IPS-20b (cell line): ENCODE results near the gene SDK1.

Experiments used
- H3K27ac ChIP-seq: one replicate; pipeline ENCODE4 v1.5.1; 2013; ENCODE audit warnings: low read length
- H3K27me3 ChIP-seq: 2 replicates; pipeline ENCODE4 v1.6.1; 2013; ENCODE audit warnings: mild to moderate bottlenecking, low read length, inconsistent platforms; ENCODE audit not compliant: insufficient read depth
- H3K36me3 ChIP-seq: 2 replicates; pipeline ENCODE4 v1.6.1; 2013; ENCODE audit warnings: low read depth, mild to moderate bottlenecking, inconsistent platforms, low read length, moderate library complexity; ENCODE audit not compliant: insufficient read depth
- H3K4me1 ChIP-seq: 2 replicates; pipeline ENCODE4 v1.6.1; 2013; ENCODE audit warnings: mild to moderate bottlenecking, control low read depth, inconsistent platforms, low read length, moderate library complexity; ENCODE audit not compliant: insufficient read depth
- H3K4me3 ChIP-seq: 2 replicates; pipeline ENCODE4 v1.5.1; 2013; ENCODE audit warnings: mild to moderate bottlenecking, low read length, inconsistent platforms
- H3K9ac ChIP-seq: 2 replicates; pipeline ENCODE4 v1.6.1; 2013; ENCODE audit warnings: low read depth, mild to moderate bottlenecking, inconsistent platforms, low read length, moderate library complexity
- H3K9me3 ChIP-seq: 2 replicates; pipeline ENCODE4 v1.6.1; 2013; ENCODE audit warnings: mild to moderate bottlenecking, low read depth, low read length, inconsistent platforms; ENCODE audit not compliant: insufficient read depth

SDK1 gene

GRCh38 chr7:3482147-3482921 is 181.3 kb downstream of the SDK1 start:
- Histone ChIP-seq H3K9me3 (no peaks in the 10 kb centered on the region), H3K9ac (no peak overlapping the region), H3K27me3 (no peaks in the 10 kb centered on the region), H3K4me3 (no peak overlapping the region), H3K4me1 (peaks cover 3% of the 10 kb centered on the region), H3K27ac (no peak overlapping the region), H3K36me3 (no peaks in the 10 kb centered on the region)

GRCh38 chr7:3486841-3487240 is 185.8 kb downstream of the SDK1 start:
- Histone ChIP-seq H3K27me3 (no peaks in the 10 kb centered on the region), H3K36me3 (no peaks in the 10 kb centered on the region), H3K4me3 (no peak overlapping the region), H3K9ac (no peak overlapping the region), H3K9me3 (no peaks in the 10 kb centered on the region), H3K27ac (no peak overlapping the region), H3K4me1 (peaks cover 3% of the 10 kb centered on the region; the same call in 1 of the 2 replicates)

- H3K27me3 ChIP-seq, result no peaks in the 10 kb centered on the region
- no peak overlapping the region for H3K27ac ChIP-seq
- no peak overlapping the region for H3K4me3 ChIP-seq
- H3K9me3 ChIP-seq, result no peaks in the 10 kb centered on the region
- H3K36me3 ChIP-seq, result no peaks in the 10 kb centered on the region
- peaks cover 5% of the 10 kb centered on the region; the same call in 1 of the 2 replicates for H3K4me1 ChIP-seq
- no peak overlapping the region for H3K9ac ChIP-seq
Measured at GRCh38 chr7:3488829-3489228, 187.8 kb downstream of the SDK1 start.

- no peak overlapping the region for H3K27ac ChIP-seq
- H3K27me3 ChIP-seq, result no peaks in the 10 kb centered on the region
- no peaks in the 10 kb centered on the region for H3K9me3 ChIP-seq
- H3K4me3 ChIP-seq, result no peak overlapping the region
- peaks cover 9% of the 10 kb centered on the region; the same call in 1 of the 2 replicates for H3K4me1 ChIP-seq
- no peaks in the 10 kb centered on the region for H3K36me3 ChIP-seq
- H3K9ac ChIP-seq, result no peak overlapping the region
Measured at GRCh38 chr7:3493499-3493898, 192.4 kb downstream of the SDK1 start.

GRCh38 chr7:3494947-3495346 is 193.9 kb downstream of the SDK1 start:
- Histone ChIP-seq H3K27ac (no peak overlapping the region), H3K36me3 (no peaks in the 10 kb centered on the region), H3K27me3 (no peaks in the 10 kb centered on the region), H3K9me3 (no peaks in the 10 kb centered on the region), H3K4me3 (no peak overlapping the region), H3K9ac (no peak overlapping the region), H3K4me1 (peaks cover 9% of the 10 kb centered on the region; the same call in 1 of the 2 replicates)

GRCh38 chr7:3495530-3495929 is 194.5 kb downstream of the SDK1 start:
- H3K27ac ChIP-seq, result no peak overlapping the region
- H3K36me3 ChIP-seq, result no peaks in the 10 kb centered on the region
- H3K9ac ChIP-seq, result no peak overlapping the region
- no peaks in the 10 kb centered on the region for H3K27me3 ChIP-seq
- no peaks in the 10 kb centered on the region for H3K9me3 ChIP-seq
- H3K4me3 ChIP-seq, result no peak overlapping the region
- peaks cover 9% of the 10 kb centered on the region; the same call in 1 of the 2 replicates for H3K4me1 ChIP-seq

GRCh38 chr7:3495954-3496353 is 194.9 kb downstream of the SDK1 start:
- H3K36me3 ChIP-seq, result no peaks in the 10 kb centered on the region
- peaks cover 9% of the 10 kb centered on the region; the same call in 1 of the 2 replicates for H3K4me1 ChIP-seq
- no peak overlapping the region for H3K9ac ChIP-seq
- H3K9me3 ChIP-seq, result no peaks in the 10 kb centered on the region
- no peaks in the 10 kb centered on the region for H3K27me3 ChIP-seq
- H3K4me3 ChIP-seq, result no peak overlapping the region
- no peak overlapping the region for H3K27ac ChIP-seq

- Histone ChIP-seq H3K9me3 (no peaks in the 10 kb centered on the region), H3K27me3 (no peaks in the 10 kb centered on the region), H3K27ac (no peak overlapping the region), H3K36me3 (no peaks in the 10 kb centered on the region), H3K4me3 (no peak overlapping the region), H3K4me1 (peaks cover 9% of the 10 kb centered on the region; the same call in 1 of the 2 replicates), H3K9ac (no peak overlapping the region)
Measured at GRCh38 chr7:3497796-3498195, 196.7 kb downstream of the SDK1 start.

GRCh38 chr7:3501671-3502070 is 200.6 kb downstream of the SDK1 start:
- H3K27ac ChIP-seq, result no peak overlapping the region
- no peak overlapping the region for H3K9ac ChIP-seq
- peaks cover 16% of the 10 kb centered on the region; the same call in 1 of the 2 replicates for H3K9me3 ChIP-seq
- no peaks in the 10 kb centered on the region for H3K36me3 ChIP-seq
- no peaks in the 10 kb centered on the region; the same call in 1 of the 2 replicates for H3K4me1 ChIP-seq
- H3K4me3 ChIP-seq, result no peak overlapping the region
- no peaks in the 10 kb centered on the region for H3K27me3 ChIP-seq

- Histone ChIP-seq H3K27me3 (no peaks in the 10 kb centered on the region), H3K27ac (no peak overlapping the region), H3K9me3 (peaks cover 20% of the 10 kb centered on the region; the same call in 1 of the 2 replicates), H3K36me3 (no peaks in the 10 kb centered on the region), H3K9ac (no peak overlapping the region), H3K4me3 (no peak overlapping the region), H3K4me1 (no peaks in the 10 kb centered on the region)
Measured at GRCh38 chr7:3504384-3504783, 203.3 kb downstream of the SDK1 start.

GRCh38 chr7:3510101-3511020 is 209.3 kb downstream of the SDK1 start:
- peak overlapping the region; percentile 43 for H3K27ac ChIP-seq
- no peaks in the 10 kb centered on the region for H3K36me3 ChIP-seq
- H3K4me3 ChIP-seq, result 0 out of 2 replicates have a peak overlapping the region, but pooled peaks have one; percentile 7
- peaks cover 13% of the 10 kb centered on the region; the same call in 1 of the 2 replicates for H3K9me3 ChIP-seq
- peaks cover 12% of the 10 kb centered on the region for H3K4me1 ChIP-seq
- H3K9ac ChIP-seq, result no peak overlapping the region; the same call in 1 of the 2 replicates
- no peaks in the 10 kb centered on the region for H3K27me3 ChIP-seq
